Glutamatergic neuron (in vitro differentiated cells): ENCODE measurements around the gene CACHD1. TPM values are rescaled to one million over a fixed set of nuclear protein-coding genes. Genes with fewer than 3 reads are reported as not detected.

ENCODE experiments used
- DNase-seq: peaks from one replicate; pipeline ENCODE4 v3.0.0; 2022
- H3K27ac Mint-ChIP-seq: one replicate; pipeline ENCODE4 v1.8.0; 2020; ENCODE audit warnings: mild to moderate bottlenecking, mixed read lengths, inconsistent platforms; ENCODE audit not compliant: unreplicated experiment
- H3K27me3 Mint-ChIP-seq: one replicate; pipeline ENCODE4 v1.8.0; 2020; ENCODE audit warnings: mild to moderate bottlenecking, moderate library complexity, mixed read lengths, inconsistent platforms; ENCODE audit not compliant: unreplicated experiment
- H3K36me3 Mint-ChIP-seq: one replicate; pipeline ENCODE4 v1.8.0; 2020; ENCODE audit warnings: mild to moderate bottlenecking, mixed read lengths, inconsistent platforms; ENCODE audit not compliant: unreplicated experiment
- H3K4me1 Mint-ChIP-seq: one replicate; pipeline ENCODE4 v1.8.0; 2020; ENCODE audit warnings: mild to moderate bottlenecking, low read depth, mixed read lengths, inconsistent platforms; ENCODE audit not compliant: unreplicated experiment
- H3K4me3 Mint-ChIP-seq: one replicate; pipeline ENCODE4 v1.8.0; 2020; ENCODE audit warnings: mild to moderate bottlenecking, mixed read lengths, inconsistent platforms; ENCODE audit not compliant: unreplicated experiment
- H3K9me3 Mint-ChIP-seq: one replicate; pipeline ENCODE4 v1.8.0; 2020; ENCODE audit warnings: mild to moderate bottlenecking, moderate library complexity, mixed read lengths, inconsistent platforms; ENCODE audit not compliant: unreplicated experiment
- total RNA-seq: library from RNA; stranded (reverse); fragmentation: NEBNext Ultra II Directional; extraction: Animal tissue kit (Norgen Biotek cat#: 25700); gene quantifications from one replicate; pipeline ENCODE4 v1.2.1, GENCODE V29; 2021; ENCODE audit not compliant: unreplicated experiment
- TF ChIP-seq, protein P1 (sequence below): fragments of 200-600 bp; sonication (generic); IDR thresholded peaks from one replicate; pipeline ENCODE4 v1.5.0; 2021; ENCODE audit not compliant: partially characterized antibody, unreplicated experiment

CACHD1 gene
- total RNA-seq, 1 donor from 2014 or later, result 9.4 TPM

GRCh38 chr1:64691626-64692025 is 221.7 kb downstream of the CACHD1 start:
- H3K27ac Mint-ChIP-seq, result no peak overlapping the region
- H3K9me3 Mint-ChIP-seq, result no peaks in the 10 kb centered on the region
- H3K27me3 Mint-ChIP-seq, result no peaks in the 10 kb centered on the region
- TF ChIP-seq, protein P1, sequence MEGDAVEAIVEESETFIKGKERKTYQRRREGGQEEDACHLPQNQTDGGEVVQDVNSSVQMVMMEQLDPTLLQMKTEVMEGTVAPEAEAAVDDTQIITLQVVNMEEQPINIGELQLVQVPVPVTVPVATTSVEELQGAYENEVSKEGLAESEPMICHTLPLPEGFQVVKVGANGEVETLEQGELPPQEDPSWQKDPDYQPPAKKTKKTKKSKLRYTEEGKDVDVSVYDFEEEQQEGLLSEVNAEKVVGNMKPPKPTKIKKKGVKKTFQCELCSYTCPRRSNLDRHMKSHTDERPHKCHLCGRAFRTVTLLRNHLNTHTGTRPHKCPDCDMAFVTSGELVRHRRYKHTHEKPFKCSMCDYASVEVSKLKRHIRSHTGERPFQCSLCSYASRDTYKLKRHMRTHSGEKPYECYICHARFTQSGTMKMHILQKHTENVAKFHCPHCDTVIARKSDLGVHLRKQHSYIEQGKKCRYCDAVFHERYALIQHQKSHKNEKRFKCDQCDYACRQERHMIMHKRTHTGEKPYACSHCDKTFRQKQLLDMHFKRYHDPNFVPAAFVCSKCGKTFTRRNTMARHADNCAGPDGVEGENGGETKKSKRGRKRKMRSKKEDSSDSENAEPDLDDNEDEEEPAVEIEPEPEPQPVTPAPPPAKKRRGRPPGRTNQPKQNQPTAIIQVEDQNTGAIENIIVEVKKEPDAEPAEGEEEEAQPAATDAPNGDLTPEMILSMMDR, result no peak
- no peaks in the 10 kb centered on the region for H3K4me1 Mint-ChIP-seq
- no peak for DNase-seq
- no peaks in the 10 kb centered on the region for H3K36me3 Mint-ChIP-seq
- H3K4me3 Mint-ChIP-seq, result no peak overlapping the region

DNA sequence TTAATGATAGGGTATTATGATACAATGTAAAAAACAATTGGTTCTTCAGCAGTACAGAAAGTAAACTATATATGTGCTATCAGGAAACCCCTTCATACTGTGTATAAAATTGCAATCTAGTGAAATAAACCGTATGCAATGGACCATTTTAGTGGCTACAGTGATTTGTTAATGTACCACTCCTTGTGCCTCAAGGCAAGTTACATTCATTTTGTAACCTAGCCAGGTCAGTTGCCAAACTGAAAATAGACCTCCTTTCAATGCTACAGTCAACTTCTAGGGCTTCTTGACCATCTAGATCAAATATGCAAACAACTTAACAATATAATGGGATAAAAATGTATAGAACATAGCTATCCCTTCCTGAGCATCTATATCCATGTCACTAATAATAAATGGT is 223.0 kb downstream of the CACHD1 start:
- H3K4me1 Mint-ChIP-seq, result no peaks in the 10 kb centered on the region
- H3K9me3 Mint-ChIP-seq, result no peaks in the 10 kb centered on the region
- H3K27me3 Mint-ChIP-seq, result no peaks in the 10 kb centered on the region
- no peaks in the 10 kb centered on the region for H3K36me3 Mint-ChIP-seq
- TF ChIP-seq, protein P1, result no peak
- H3K27ac Mint-ChIP-seq, result no peak overlapping the region
- H3K4me3 Mint-ChIP-seq, result no peak overlapping the region
- DNase-seq, result no peak

- TF ChIP-seq, protein P1, result no peak
- no peaks in the 10 kb centered on the region for H3K9me3 Mint-ChIP-seq
- H3K36me3 Mint-ChIP-seq, result no peaks in the 10 kb centered on the region
- no peaks in the 10 kb centered on the region for H3K4me1 Mint-ChIP-seq
- H3K27me3 Mint-ChIP-seq, result no peaks in the 10 kb centered on the region
- H3K27ac Mint-ChIP-seq, result no peak overlapping the region
- no peak overlapping the region for H3K4me3 Mint-ChIP-seq
- no peak for DNase-seq
These were observed 223.5 kb downstream of the CACHD1 start for GRCh38 chr1:64693406-64693805.

- Mint-ChIP-seq H3K4me3 (no peak overlapping the region), H3K9me3 (no peaks in the 10 kb centered on the region), H3K27me3 (no peaks in the 10 kb centered on the region), H3K27ac (no peak overlapping the region), H3K36me3 (no peaks in the 10 kb centered on the region), H3K4me1 (no peaks in the 10 kb centered on the region)
- no peak for DNase-seq
- TF ChIP-seq, protein P1, result no peak
These were observed 226.9 kb downstream of the CACHD1 start for GRCh38 chr1:64696879-64697278.

DNA sequence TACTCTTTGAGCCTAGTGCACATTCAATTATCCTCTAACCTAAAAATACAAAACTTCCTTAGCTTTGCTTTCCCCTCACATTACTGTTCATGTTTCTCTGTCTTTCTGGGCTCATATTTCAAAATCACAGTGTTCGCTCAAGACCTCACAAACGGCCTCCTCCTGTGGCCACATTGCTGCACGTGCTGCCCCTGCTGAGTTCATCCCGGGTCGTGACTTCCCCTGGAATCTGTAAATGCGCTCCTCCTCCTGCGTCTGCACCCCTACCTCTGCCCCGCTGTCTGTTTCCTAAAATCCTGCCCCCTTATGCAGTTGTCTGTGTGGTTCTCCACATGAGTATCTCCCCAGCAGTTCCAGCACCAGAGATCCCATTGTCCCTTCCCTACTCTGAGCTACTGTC is 229.4 kb downstream of the CACHD1 start:
- H3K4me3 Mint-ChIP-seq, result no peak overlapping the region
- DNase-seq, result no peak
- no peaks in the 10 kb centered on the region for H3K27me3 Mint-ChIP-seq
- H3K4me1 Mint-ChIP-seq, result no peaks in the 10 kb centered on the region
- H3K9me3 Mint-ChIP-seq, result peaks cover 2% of the 10 kb centered on the region
- no peaks in the 10 kb centered on the region for H3K36me3 Mint-ChIP-seq
- TF ChIP-seq, protein P1, result no peak
- H3K27ac Mint-ChIP-seq, result no peak overlapping the region
